Measurements from ENCODE around the gene CDRT4.
A peak's percentile ranks its signal among the peaks of the same experiment; 100 is the strongest.

CDRT4 gene

GRCh38 chr17:15492186-15492585 is 24.8 kb upstream of the CDRT4 start:
- DNase-seq, result no peak

- peak; percentile 55 for DNase-seq
Measured at GRCh38 chr17:15490634-15491261, 23.3 kb upstream of the CDRT4 start.

GRCh38 chr17:15488557-15488956 is 21.1 kb upstream of the CDRT4 start:
- no peak for DNase-seq

- no peak for DNase-seq
Measured at GRCh38 chr17:15485045-15485444, 17.6 kb upstream of the CDRT4 start.

GRCh38 chr17:15483431-15483830 is 16.0 kb upstream of the CDRT4 start:
- no peak for DNase-seq

GRCh38 chr17:15482476-15482875 is 15.1 kb upstream of the CDRT4 start:
- DNase-seq, result no peak

GRCh38 chr17:15481481-15481880 is 14.1 kb upstream of the CDRT4 start:
- DNase-seq, result no peak

GRCh38 chr17:15480204-15480603 is 12.8 kb upstream of the CDRT4 start:
- DNase-seq, result no peak

GRCh38 chr17:15479703-15480102 is 12.3 kb upstream of the CDRT4 start:
- no peak for DNase-seq

GRCh38 chr17:15478845-15479244 is 11.4 kb upstream of the CDRT4 start:
- no peak for DNase-seq

- DNase-seq, result no peak
Measured at GRCh38 chr17:15475631-15476354, 8.4 kb upstream of the CDRT4 start.

- no peak for DNase-seq
Measured at GRCh38 chr17:15472891-15473290, 5.5 kb upstream of the CDRT4 start.

- no peak for DNase-seq
Measured at GRCh38 chr17:15470536-15470935, 3.1 kb upstream of the CDRT4 start.

- DNase-seq, result no peak
Measured at GRCh38 chr17:15469260-15469659, 1.8 kb upstream of the CDRT4 start.

GRCh38 chr17:15468126-15468525 is 705 bp upstream of the CDRT4 start:
- DNase-seq, result no peak

- DNase-seq, result no peak
Measured at GRCh38 chr17:15466131-15466530, 1.3 kb downstream of the CDRT4 start.

- no peak for DNase-seq
Measured at GRCh38 chr17:15465045-15465701, 2.2 kb downstream of the CDRT4 start.

GRCh38 chr17:15464231-15464985 is 3.0 kb downstream of the CDRT4 start:
- DNase-seq, result no peak

GRCh38 chr17:15462976-15463772 is 4.2 kb downstream of the CDRT4 start:
- no peak for DNase-seq

- DNase-seq, result no peak
Measured at GRCh38 chr17:15457723-15458094, 9.7 kb downstream of the CDRT4 start.

- peak; percentile 38 for DNase-seq
Measured at GRCh38 chr17:15456972-15457722, 10.3 kb downstream of the CDRT4 start.

- no peak for DNase-seq
Measured at GRCh38 chr17:15456496-15456895, 10.9 kb downstream of the CDRT4 start.
